Omental fat pad (tissue), 4 donors: Measurements from ENCODE around the gene RAB40C. TPM values are rescaled to one million over a fixed set of nuclear protein-coding genes. Genes with fewer than 3 reads are reported as not detected.

ENCODE experiments used
- ATAC-seq: fragments of 150-250 bp; one replicate; pipeline ENCODE4 v1.9.1; 2016; ENCODE audit warnings: mild to moderate bottlenecking, moderate library complexity; ENCODE audit not compliant: low FRiP score
- DNase-seq: peaks from one replicate; pipeline ENCODE4 v3.0.0-alpha.2; 2019; ENCODE audit warnings: low spot score
- CTCF ChIP-seq, 3 donors: fragments of 450-650 bp; IDR thresholded peaks; one replicate each; pipeline ENCODE4 v1.5.1; 2016 to 2017; ENCODE audit warnings: antibody characterized with exemption in 3 of 3, mild to moderate bottlenecking in 3 of 3, moderate library complexity in 2 of 3
- small RNA-seq: library from RNA; depleted of rRNA; stranded (forward); fragments of <200 nt; gene quantifications from one replicate; pipeline ENCODE3, GENCODE V24; 2016
- total RNA-seq, 4 donors: library from RNA; depleted of rRNA; stranded (reverse); fragments of >200 nt; gene quantifications; one replicate each; pipeline ENCODE4 v1.1.0, GENCODE V29; 2016

The RAB40C gene
- total RNA-seq, 4 donors from 2014 or later: 11.6 to 20.6 (median 14.8) TPM

DNA sequence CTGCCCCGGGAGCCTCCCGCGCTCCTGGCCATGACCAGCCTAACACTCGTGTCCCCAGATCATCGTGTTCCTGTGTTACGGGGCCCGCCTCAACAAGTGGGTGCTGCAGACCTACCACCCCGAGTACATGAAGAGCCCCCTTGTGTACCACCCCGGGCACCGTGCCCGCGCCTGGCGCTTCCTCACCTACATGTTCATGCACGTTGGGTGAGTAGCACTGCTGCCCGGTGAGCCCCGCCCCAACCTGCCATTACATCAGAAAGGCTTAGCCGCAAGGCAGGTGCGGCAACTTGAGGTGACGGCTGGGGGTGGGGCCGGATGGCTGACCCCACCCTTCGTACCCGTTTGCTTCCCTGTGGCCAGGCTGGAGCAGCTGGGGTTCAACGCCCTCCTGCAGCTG, 87.0 kb downstream of the RAB40C start:
- no peak for TF ChIP-seq CTCF (IDR thresholded peaks at IDR 0.05)
- no peak for ATAC-seq
- DNase-seq: no peak

DNA sequence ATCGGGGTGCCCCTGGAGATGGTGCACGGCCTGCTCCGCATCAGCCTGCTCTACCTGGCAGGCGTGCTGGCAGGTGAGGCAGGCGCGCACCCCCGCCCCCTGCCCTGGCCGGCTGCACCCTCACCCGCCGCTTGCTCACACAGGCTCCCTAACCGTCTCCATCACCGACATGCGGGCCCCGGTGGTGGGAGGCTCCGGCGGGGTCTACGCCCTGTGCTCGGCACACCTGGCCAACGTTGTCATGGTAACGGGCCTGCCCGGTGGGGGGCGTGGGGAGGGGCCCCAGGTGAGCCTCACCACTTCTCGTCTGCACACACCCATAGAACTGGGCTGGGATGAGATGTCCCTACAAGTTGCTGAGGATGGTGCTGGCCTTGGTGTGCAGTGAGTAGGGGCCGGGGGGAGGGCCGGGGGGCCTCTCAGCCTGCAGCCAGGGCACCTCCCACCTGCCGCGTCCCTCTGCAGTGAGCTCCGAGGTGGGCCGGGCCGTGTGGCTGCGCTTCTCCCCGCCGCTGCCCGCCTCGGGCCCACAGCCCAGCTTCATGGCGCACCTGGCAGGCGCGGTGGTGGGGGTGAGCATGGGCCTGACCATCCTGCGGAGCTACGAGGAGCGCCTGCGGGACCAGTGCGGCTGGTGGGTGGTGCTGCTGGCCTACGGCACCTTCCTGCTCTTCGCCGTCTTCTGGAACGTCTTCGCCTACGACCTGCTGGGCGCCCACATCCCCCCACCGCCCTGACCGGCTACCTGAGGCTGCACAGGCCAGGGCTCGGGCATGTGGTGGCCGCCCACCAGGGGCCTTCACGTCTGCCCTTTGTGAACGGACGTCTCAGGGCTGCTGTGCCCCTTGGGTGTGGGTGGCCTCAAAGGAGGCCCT, 87.7 kb downstream of the RAB40C start:
- TF ChIP-seq CTCF (IDR thresholded peaks at IDR 0.05): no peak
- ATAC-seq (no peak), DNase-seq (no peak)

DNA sequence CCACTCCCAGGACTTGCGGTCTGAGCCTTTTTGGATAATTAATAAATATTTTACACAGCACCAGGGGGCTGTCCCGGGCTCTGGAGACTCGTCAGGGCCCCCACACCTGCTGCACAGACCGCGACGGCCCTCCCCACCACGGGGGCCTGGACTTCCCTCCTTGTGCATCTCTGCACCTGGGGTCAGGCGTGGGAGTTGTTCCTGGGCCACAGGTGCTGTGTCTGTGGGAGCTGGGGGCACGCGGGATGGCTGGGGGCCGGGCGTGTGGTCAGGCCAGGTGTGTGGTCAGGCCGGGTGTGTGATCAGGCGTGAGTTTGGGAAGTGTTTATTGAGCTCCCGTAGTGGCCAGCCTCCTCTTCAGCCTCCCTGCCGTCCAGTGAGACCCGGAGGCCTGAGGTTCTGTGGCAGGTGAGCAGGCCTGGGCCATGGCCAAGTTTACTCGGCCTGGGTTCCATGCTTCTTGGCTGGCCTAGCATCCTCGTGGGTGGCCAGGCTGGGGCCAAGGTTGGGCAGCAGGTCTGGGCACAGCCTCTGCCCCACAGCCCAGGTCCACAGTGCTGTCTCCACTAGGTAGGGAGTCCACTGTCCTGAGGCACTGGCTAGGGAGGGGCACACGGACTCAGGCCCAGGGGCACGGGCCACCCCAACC, 88.5 kb downstream of the RAB40C start:
- no peak for TF ChIP-seq CTCF (IDR thresholded peaks at IDR 0.05)
- no peak for ATAC-seq
- no peak for DNase-seq

Small RNA genes within 50 kb of the gene (small RNA-seq; reads per million reads assigned to genes)
- gene MIR3176: not detected
- not detected for gene Z98883.1

Other genes starting within 250 kb of the RAB40C start
- gene AXIN1, start 237.3 kb upstream of the RAB40C start, total RNA-seq: 10 to 100 TPM; 17.0 to 36.6 (median 20.9) TPM
- 10 to 100 TPM; 53.3 to 58.2 (median 53.9) TPM for gene MRPL28, start 219.5 kb upstream of the RAB40C start, total RNA-seq
- gene PGAP6, start 208.1 kb upstream of the RAB40C start, total RNA-seq: 10 to 100 TPM; 27.3 to 41.1 (median 39.0) TPM
- gene NME4, start 192.9 kb upstream of the RAB40C start, total RNA-seq: 100 to 1,000 TPM in 1 of 4 donors, 10 to 100 TPM in 3; 49.5 to 115 (median 79.3) TPM
- 10 to 100 TPM; 16.5 to 30.9 (median 21.4) TPM for gene DECR2, start 188.2 kb upstream of the RAB40C start, total RNA-seq
- 10 to 100 TPM; 24.9 to 52.2 (median 48.7) TPM for gene RAB11FIP3, start 164.4 kb upstream of the RAB40C start, total RNA-seq
- 10 to 100 TPM; 16.4 to 87.2 (median 22.0) TPM for gene CAPN15, start 62.4 kb upstream of the RAB40C start, total RNA-seq
- under 1 TPM in 1 of 4 donors, not detected in 3; 0.19 TPM for gene PRR35, start 29.7 kb upstream of the RAB40C start, total RNA-seq
- 1 to 10 TPM in 3 of 4 donors, under 1 TPM in 1; 0.24 to 5.5 (median 1.2) TPM for gene NHLRC4, start 23.1 kb upstream of the RAB40C start, total RNA-seq
- 10 to 100 TPM; 22.0 to 25.1 (median 23.8) TPM for gene PIGQ, start 20.1 kb upstream of the RAB40C start, total RNA-seq
- gene WFIKKN1, start 40.9 kb downstream of the RAB40C start, total RNA-seq: under 1 TPM in 3 of 4 donors, not detected in 1; 0.19 to 0.63 (median 0.25) TPM
- gene METTL26, start 46.2 kb downstream of the RAB40C start, total RNA-seq: 100 to 1,000 TPM in 3 of 4 donors, 10 to 100 TPM in 1; 75.7 to 155 (median 111) TPM
- 10 to 100 TPM; 33.3 to 54.7 (median 41.3) TPM for gene MCRIP2, start 51.8 kb downstream of the RAB40C start, total RNA-seq
- gene WDR90, start 59.3 kb downstream of the RAB40C start, total RNA-seq: 10 to 100 TPM in 3 of 4 donors, 1 to 10 TPM in 1; 7.0 to 25.1 (median 21.2) TPM
- 10 to 100 TPM; 38.8 to 86.9 (median 61.5) TPM for gene RHOT2, start 78.1 kb downstream of the RAB40C start, total RNA-seq
- gene RHBDL1, start 85.6 kb downstream of the RAB40C start, total RNA-seq: 1 to 10 TPM in 1 of 4 donors, under 1 TPM in 2, not detected in 1; 0.44 to 1.0 (median 0.96) TPM
- gene STUB1, start 90.3 kb downstream of the RAB40C start, total RNA-seq: 100 to 1,000 TPM; 119 to 161 (median 128) TPM
- 10 to 100 TPM; 65.8 to 79.6 (median 71.8) TPM for gene JMJD8, start 94.3 kb downstream of the RAB40C start, total RNA-seq
- 1 to 10 TPM; 6.7 to 8.7 (median 6.9) TPM for gene WDR24, start 100.3 kb downstream of the RAB40C start, total RNA-seq
- gene FBXL16, start 115.7 kb downstream of the RAB40C start, total RNA-seq: under 1 TPM in 3 of 4 donors, not detected in 1; 0.48 to 0.75 (median 0.56) TPM
- 10 to 100 TPM; 13.6 to 31.2 (median 20.5) TPM for gene METRN, start 125.1 kb downstream of the RAB40C start, total RNA-seq
- gene ANTKMT, start 131.1 kb downstream of the RAB40C start, total RNA-seq: 10 to 100 TPM; 21.9 to 45.4 (median 36.2) TPM
- 1 to 10 TPM in 2 of 4 donors, under 1 TPM in 2; 0.72 to 2.4 (median 1.5) TPM for gene CCDC78, start 136.4 kb downstream of the RAB40C start, total RNA-seq
- gene HAGHL, start 137.0 kb downstream of the RAB40C start, total RNA-seq: 1 to 10 TPM in 3 of 4 donors, under 1 TPM in 1; 0.79 to 7.3 (median 4.6) TPM
- gene CIAO3, start 150.9 kb downstream of the RAB40C start, total RNA-seq: 10 to 100 TPM; 17.6 to 26.8 (median 22.1) TPM
- gene MSLN, start 170.7 kb downstream of the RAB40C start, total RNA-seq: 100 to 1,000 TPM in 2 of 4 donors, 10 to 100 TPM in 1, 1 to 10 TPM in 1; 1.1 to 355 (median 129) TPM
- 10 to 100 TPM in 3 of 4 donors, 1 to 10 TPM in 1; 9.6 to 20.9 (median 13.7) TPM for gene RPUSD1, start 198.3 kb downstream of the RAB40C start, total RNA-seq
- 10 to 100 TPM in 1 of 4 donors, 1 to 10 TPM in 3; 2.8 to 10.7 (median 4.6) TPM for gene CHTF18, start 198.6 kb downstream of the RAB40C start, total RNA-seq
- not detected for gene GNG13, start 210.7 kb downstream of the RAB40C start, total RNA-seq